GM06990 (cell line): ENCODE data around the gene TIFAB.

Experiments
- DNase-seq: peaks from one replicate; pipeline ENCODE4 v3.0.0-alpha.2; 2011; ENCODE audit not compliant: insufficient read length; ENCODE audit errors: extremely low read depth
- H3K27me3 ChIP-seq: replicated peaks from 2 replicates; pipeline ENCODE4 v1.6.0; 2011; ENCODE audit warnings: low read length; ENCODE audit not compliant: control insufficient read depth, insufficient read depth
- H3K36me3 ChIP-seq: 2 replicates; pipeline ENCODE4 v1.5.1; 2011; ENCODE audit warnings: low read length; ENCODE audit not compliant: control insufficient read depth, insufficient read depth
- H3K4me3 ChIP-seq: replicated peaks from 2 replicates; pipeline ENCODE4 v1.5.1; 2011; ENCODE audit warnings: low read depth, mild to moderate bottlenecking, control low read depth, low read length
- TF ChIP-seq, protein P1 (sequence below): IDR thresholded peaks from 2 replicates; pipeline ENCODE4 v1.5.1; 2011; ENCODE audit warnings: low read length, control low read depth, mild to moderate bottlenecking, inconsistent platforms; ENCODE audit not compliant: insufficient read depth, poor library complexity, severe bottlenecking

TIFAB gene

GRCh38 chr5:135426102-135427082 lies 25.8 kb downstream of the TIFAB start:
- DNase-seq: no peak
- TF ChIP-seq, protein P1, sequence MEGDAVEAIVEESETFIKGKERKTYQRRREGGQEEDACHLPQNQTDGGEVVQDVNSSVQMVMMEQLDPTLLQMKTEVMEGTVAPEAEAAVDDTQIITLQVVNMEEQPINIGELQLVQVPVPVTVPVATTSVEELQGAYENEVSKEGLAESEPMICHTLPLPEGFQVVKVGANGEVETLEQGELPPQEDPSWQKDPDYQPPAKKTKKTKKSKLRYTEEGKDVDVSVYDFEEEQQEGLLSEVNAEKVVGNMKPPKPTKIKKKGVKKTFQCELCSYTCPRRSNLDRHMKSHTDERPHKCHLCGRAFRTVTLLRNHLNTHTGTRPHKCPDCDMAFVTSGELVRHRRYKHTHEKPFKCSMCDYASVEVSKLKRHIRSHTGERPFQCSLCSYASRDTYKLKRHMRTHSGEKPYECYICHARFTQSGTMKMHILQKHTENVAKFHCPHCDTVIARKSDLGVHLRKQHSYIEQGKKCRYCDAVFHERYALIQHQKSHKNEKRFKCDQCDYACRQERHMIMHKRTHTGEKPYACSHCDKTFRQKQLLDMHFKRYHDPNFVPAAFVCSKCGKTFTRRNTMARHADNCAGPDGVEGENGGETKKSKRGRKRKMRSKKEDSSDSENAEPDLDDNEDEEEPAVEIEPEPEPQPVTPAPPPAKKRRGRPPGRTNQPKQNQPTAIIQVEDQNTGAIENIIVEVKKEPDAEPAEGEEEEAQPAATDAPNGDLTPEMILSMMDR: peak; percentile 82
- Histone ChIP-seq H3K4me3 (no peak overlapping the region), H3K36me3 (no peaks in the 10 kb centered on the region), H3K27me3 (no peaks in the 10 kb centered on the region)

- TF ChIP-seq, protein P1: no peak
Measured at GRCh38 chr5:135425641-135426040, 26.5 kb downstream of the TIFAB start.

DNA sequence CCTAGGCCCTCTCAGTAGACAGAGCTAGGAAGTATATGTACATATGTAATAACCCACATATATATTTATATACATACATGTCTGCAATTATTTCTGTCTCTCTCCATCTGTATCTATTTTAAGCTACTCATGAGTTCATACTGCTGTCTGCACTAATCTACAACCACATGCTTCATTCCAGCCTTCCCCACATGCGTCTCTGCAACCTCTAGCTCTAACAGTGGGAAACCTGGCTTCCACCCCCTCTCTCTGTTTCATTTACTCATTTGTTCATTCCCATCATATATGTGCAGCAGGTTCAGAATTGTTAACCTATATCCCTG lies 28.3 kb downstream of the TIFAB start:
- Histone ChIP-seq H3K4me3 (no peak overlapping the region), H3K36me3 (no peaks in the 10 kb centered on the region), H3K27me3 (no peaks in the 10 kb centered on the region)
- no peak for DNase-seq
- TF ChIP-seq, protein P1: no peak

More at GRCh38 chr5:135425641-135426040, 26.5 kb downstream of the TIFAB start:
- Histone ChIP-seq H3K4me3 (no peak overlapping the region), H3K36me3 (no peaks in the 10 kb centered on the region), H3K27me3 (no peaks in the 10 kb centered on the region)
- DNase-seq: no peak

DNA sequence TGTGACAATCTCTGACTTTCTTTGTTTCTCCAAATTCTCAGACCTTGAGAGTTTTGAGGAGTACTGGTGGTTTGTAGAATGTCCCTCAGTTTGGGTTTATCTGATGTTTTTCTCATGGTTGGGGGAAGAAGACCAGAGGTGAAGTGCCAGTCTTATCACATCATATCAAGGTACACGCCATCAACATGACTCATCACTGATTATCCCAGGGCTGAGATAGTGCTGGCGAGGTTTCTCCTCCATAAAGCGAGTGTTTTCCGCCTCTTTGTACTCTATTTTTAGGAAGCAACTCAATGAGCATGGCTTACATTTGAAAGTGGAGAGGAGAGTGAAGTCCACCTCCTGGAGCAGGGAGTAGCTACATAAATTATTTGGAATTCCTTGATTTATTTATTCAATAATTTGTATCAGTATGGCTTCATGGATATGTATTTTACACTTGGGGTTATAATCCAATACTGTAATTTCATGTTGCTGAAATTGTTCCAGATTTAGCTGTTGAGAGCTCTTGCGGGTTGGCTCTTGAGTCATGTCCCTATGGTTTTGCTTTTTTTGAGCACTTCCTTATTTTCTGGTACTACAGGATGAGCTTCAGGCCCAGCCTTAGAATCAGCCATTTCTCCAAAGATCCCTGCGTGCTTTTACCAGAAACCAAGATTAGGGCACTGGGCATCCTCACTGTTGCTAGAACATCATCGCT lies 28.9 kb downstream of the TIFAB start:
- Histone ChIP-seq H3K27me3 (no peaks in the 10 kb centered on the region), H3K4me3 (no peak overlapping the region), H3K36me3 (no peaks in the 10 kb centered on the region)
- TF ChIP-seq, protein P1: no peak
- DNase-seq: no peak

DNA sequence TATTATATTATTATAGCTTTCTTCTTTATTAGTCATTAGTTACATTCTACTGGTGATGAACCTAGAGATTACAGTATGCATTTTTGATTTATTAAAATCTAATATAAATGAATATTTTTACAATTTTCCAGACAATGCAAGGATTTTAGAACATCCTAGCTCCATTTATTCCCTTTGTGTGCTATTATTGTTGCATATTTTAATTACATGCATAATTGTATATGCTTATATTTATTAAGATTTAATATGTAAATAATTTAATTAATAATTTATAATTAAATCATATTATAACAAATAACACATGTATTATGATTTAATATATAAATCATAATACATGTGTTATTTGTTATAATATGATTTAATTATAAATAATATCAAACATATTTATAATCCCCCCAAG lies 29.7 kb downstream of the TIFAB start:
- TF ChIP-seq, protein P1: no peak
- DNase-seq: no peak
- Histone ChIP-seq H3K27me3 (no peaks in the 10 kb centered on the region), H3K36me3 (no peaks in the 10 kb centered on the region), H3K4me3 (no peak overlapping the region)
